HepG2 (cell line): ENCODE results near the gene GCLC. TPM values are rescaled to one million over a fixed set of nuclear protein-coding genes. Genes with fewer than 3 reads are reported as not detected.
A peak's percentile ranks its signal among the peaks of the same experiment; 100 is the strongest.

Experiments used
- AHR ChIP-seq: IDR thresholded peaks from 2 replicates; pipeline ENCODE4 v1.6.1; 2018; ENCODE audit warnings: missing genetic modification reagents, missing compliant biosample characterization
- ATAD3A ChIP-seq: sonication (generic); formaldehyde crosslinking; IDR thresholded peaks from 2 replicates; pipeline ENCODE4 v1.4.0; 2020; ENCODE audit warnings: missing genetic modification reagents
- ATF1 ChIP-seq: IDR thresholded peaks from 2 replicates; pipeline ENCODE4 v1.6.1; 2016; ENCODE audit warnings: mild to moderate bottlenecking, control low read depth
- DPF2 ChIP-seq: sonication (generic); formaldehyde crosslinking; IDR thresholded peaks from 2 replicates; pipeline ENCODE4 v1.4.0; 2020; ENCODE audit warnings: mild to moderate bottlenecking, low read depth, missing genetic modification reagents, borderline replicate concordance
- JARID2 ChIP-seq: sonication (generic); formaldehyde crosslinking; IDR thresholded peaks from 2 replicates; pipeline ENCODE4 v1.8.1; 2023; ENCODE audit warnings: missing genetic modification reagents, inconsistent platforms; ENCODE audit not compliant: insufficient replicate concordance
- KDM1A ChIP-seq: IDR thresholded peaks from 2 replicates; pipeline ENCODE4 v1.6.1; 2016; ENCODE audit warnings: missing compliant biosample characterization
- NCOA2 ChIP-seq: sonication (generic); formaldehyde crosslinking; IDR thresholded peaks from 2 replicates; pipeline ENCODE4 v1.8.0; 2022; ENCODE audit warnings: inconsistent platforms
- PHF21A ChIP-seq: sonication (generic); formaldehyde crosslinking; IDR thresholded peaks from 2 replicates; pipeline ENCODE4 v1.5.0; 2020; ENCODE audit warnings: mild to moderate bottlenecking, missing genetic modification reagents
- ZNF160 ChIP-seq: sonication (generic); formaldehyde crosslinking; IDR thresholded peaks from 2 replicates; pipeline ENCODE4 v1.8.0; 2022; ENCODE audit warnings: mild to moderate bottlenecking, inconsistent platforms, missing genetic modification reagents
- ZNF383 ChIP-seq: sonication (generic); formaldehyde crosslinking; IDR thresholded peaks from 2 replicates; pipeline ENCODE4 v1.4.0; 2020; ENCODE audit warnings: missing genetic modification reagents, mild to moderate bottlenecking, borderline replicate concordance
- ZNF543 ChIP-seq: sonication (generic); formaldehyde crosslinking; IDR thresholded peaks from 2 replicates; pipeline ENCODE4 v1.4.0; 2020; ENCODE audit warnings: mild to moderate bottlenecking, missing genetic modification reagents
- ZNF615 ChIP-seq: sonication (generic); formaldehyde crosslinking; IDR thresholded peaks from 2 replicates; pipeline ENCODE4 v1.5.0; 2020; ENCODE audit warnings: mild to moderate bottlenecking, missing genetic modification reagents, borderline replicate concordance
- polyA plus RNA-seq, 8 experiments: library from polyadenylated mRNA; depleted of rRNA in 3 of 8; stranded (reverse) in 7 of 8; unstranded in 1 of 8; fragments of >200 nt; fragmentation: Illumina TruSeq in 4 of 8; extraction: Trizol in 4 of 8; gene quantifications; 2 replicates each; pipeline versions ENCODE4 v1.2.1 to v1.2.3, GENCODE V29; 2011 to 2016; ENCODE audit warnings: low read depth in 4 of 8, missing spikeins in 1 of 8, mixed read lengths in 1 of 8; ENCODE audit not compliant: insufficient read depth in 1 of 8
- total RNA-seq, 5 experiments: library from RNA; depleted of rRNA; stranded (reverse); fragments of >200 nt; fragmentation: Illumina TruSeq; extraction: Trizol; gene quantifications; 2 replicates each; pipeline ENCODE4 v1.2.3, GENCODE V29; 2016; ENCODE audit warnings: low read depth in 1 of 5
- TF ChIP-seq, protein P1 (sequence below): sonication (generic); formaldehyde crosslinking; conservative IDR thresholded peaks from 2 replicates; pipeline ENCODE4 v1.8.0; 2022; ENCODE audit warnings: missing genetic modification reagents
- TF ChIP-seq, protein P2 (sequence below): sonication (generic); formaldehyde crosslinking; IDR thresholded peaks from 2 replicates; pipeline ENCODE4 v1.4.0; 2020; ENCODE audit warnings: mild to moderate bottlenecking, missing genetic modification reagents
- TF ChIP-seq, protein P3 (sequence below): sonication (generic); formaldehyde crosslinking; IDR thresholded peaks from 2 replicates; pipeline ENCODE4 v1.8.0; 2022; ENCODE audit warnings: mild to moderate bottlenecking, missing genetic modification reagents; ENCODE audit not compliant: insufficient replicate concordance
- TF ChIP-seq, protein P4 (sequence below): sonication (generic); formaldehyde crosslinking; IDR thresholded peaks from 2 replicates; pipeline ENCODE4 v1.5.1; 2020; ENCODE audit warnings: mild to moderate bottlenecking, missing genetic modification reagents, borderline replicate concordance
- TF ChIP-seq, protein P5 (sequence below): sonication (generic); formaldehyde crosslinking; conservative IDR thresholded peaks from 2 replicates; pipeline ENCODE4 v1.4.0; 2020; ENCODE audit warnings: missing genetic modification reagents

The GCLC gene
- total and polyA plus RNA-seq, 2 of the 13 experiments (the other 11 are each of a cell fraction or from before 2014, with no cell fraction given), result 35.3 to 84.6 TPM

DNA sequence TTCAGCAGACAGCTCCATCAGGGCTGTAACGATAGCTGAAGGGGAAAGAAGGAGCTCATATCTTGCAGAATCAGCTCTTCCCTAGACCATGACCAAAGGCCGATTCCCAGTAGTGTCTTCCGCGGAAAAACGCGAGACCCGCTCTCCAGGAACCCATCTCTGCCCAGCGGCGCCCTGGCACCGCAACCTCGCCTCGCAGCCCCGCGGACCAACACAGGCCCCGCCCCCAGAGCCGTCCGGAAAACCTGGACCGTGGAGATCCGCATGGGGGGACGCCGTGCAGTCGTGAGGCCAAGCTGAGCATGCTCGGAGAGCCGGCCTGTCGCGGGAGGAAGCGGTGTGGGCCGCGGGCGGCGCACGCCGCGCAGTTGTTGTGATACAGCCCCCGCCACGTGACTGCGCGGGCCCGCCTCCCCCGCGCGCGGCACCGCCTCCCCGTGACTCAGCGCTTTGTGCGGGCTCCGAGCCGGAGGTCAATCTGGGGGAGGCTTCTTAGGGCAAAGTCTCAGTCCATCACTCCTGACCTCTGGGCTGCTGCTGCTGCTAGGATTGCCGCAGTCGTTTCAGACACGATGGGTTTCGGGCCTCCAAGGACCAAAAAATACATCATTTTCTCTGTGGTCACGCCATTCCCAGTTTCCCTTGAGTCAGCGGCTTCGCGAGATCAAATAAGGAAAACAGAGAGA is 3.1 kb upstream of the GCLC start (continued):
- TF ChIP-seq, protein P1, sequence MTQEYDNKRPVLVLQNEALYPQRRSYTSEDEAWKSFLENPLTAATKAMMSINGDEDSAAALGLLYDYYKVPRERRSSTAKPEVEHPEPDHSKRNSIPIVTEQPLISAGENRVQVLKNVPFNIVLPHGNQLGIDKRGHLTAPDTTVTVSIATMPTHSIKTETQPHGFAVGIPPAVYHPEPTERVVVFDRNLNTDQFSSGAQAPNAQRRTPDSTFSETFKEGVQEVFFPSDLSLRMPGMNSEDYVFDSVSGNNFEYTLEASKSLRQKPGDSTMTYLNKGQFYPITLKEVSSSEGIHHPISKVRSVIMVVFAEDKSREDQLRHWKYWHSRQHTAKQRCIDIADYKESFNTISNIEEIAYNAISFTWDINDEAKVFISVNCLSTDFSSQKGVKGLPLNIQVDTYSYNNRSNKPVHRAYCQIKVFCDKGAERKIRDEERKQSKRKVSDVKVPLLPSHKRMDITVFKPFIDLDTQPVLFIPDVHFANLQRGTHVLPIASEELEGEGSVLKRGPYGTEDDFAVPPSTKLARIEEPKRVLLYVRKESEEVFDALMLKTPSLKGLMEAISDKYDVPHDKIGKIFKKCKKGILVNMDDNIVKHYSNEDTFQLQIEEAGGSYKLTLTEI (CRISPR knock-in tag), result no peak
- TF ChIP-seq KDM1A (CRISPR knock-in tag) (peak; percentile 67; the same call in 1 of the 2 replicates), JARID2 (CRISPR knock-in tag) (peak; percentile 87), ZNF615 (CRISPR knock-in tag) (peak; percentile 97), ZNF160 (CRISPR knock-in tag) (no peak; the same call in 1 of the 2 replicates), ZNF543 (peak; percentile 92), PHF21A (peak; percentile 98), ATAD3A (CRISPR knock-in tag) (0 out of 2 replicates have a peak, but pooled peaks have one; percentile 34), ZNF383 (CRISPR knock-in tag) (no peak), DPF2 (CRISPR knock-in tag) (no peak), NCOA2 (peak; percentile 79), AHR (peak; percentile 90; the same call in 1 of the 2 replicates), ATF1 (no peak)
- TF ChIP-seq, protein P2, sequence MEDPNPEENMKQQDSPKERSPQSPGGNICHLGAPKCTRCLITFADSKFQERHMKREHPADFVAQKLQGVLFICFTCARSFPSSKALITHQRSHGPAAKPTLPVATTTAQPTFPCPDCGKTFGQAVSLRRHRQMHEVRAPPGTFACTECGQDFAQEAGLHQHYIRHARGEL (CRISPR knock-in tag), result no peak
- TF ChIP-seq, protein P3, sequence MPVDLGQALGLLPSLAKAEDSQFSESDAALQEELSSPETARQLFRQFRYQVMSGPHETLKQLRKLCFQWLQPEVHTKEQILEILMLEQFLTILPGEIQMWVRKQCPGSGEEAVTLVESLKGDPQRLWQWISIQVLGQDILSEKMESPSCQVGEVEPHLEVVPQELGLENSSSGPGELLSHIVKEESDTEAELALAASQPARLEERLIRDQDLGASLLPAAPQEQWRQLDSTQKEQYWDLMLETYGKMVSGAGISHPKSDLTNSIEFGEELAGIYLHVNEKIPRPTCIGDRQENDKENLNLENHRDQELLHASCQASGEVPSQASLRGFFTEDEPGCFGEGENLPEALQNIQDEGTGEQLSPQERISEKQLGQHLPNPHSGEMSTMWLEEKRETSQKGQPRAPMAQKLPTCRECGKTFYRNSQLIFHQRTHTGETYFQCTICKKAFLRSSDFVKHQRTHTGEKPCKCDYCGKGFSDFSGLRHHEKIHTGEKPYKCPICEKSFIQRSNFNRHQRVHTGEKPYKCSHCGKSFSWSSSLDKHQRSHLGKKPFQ (CRISPR knock-in tag), result peak; percentile 92
- TF ChIP-seq, protein P4, sequence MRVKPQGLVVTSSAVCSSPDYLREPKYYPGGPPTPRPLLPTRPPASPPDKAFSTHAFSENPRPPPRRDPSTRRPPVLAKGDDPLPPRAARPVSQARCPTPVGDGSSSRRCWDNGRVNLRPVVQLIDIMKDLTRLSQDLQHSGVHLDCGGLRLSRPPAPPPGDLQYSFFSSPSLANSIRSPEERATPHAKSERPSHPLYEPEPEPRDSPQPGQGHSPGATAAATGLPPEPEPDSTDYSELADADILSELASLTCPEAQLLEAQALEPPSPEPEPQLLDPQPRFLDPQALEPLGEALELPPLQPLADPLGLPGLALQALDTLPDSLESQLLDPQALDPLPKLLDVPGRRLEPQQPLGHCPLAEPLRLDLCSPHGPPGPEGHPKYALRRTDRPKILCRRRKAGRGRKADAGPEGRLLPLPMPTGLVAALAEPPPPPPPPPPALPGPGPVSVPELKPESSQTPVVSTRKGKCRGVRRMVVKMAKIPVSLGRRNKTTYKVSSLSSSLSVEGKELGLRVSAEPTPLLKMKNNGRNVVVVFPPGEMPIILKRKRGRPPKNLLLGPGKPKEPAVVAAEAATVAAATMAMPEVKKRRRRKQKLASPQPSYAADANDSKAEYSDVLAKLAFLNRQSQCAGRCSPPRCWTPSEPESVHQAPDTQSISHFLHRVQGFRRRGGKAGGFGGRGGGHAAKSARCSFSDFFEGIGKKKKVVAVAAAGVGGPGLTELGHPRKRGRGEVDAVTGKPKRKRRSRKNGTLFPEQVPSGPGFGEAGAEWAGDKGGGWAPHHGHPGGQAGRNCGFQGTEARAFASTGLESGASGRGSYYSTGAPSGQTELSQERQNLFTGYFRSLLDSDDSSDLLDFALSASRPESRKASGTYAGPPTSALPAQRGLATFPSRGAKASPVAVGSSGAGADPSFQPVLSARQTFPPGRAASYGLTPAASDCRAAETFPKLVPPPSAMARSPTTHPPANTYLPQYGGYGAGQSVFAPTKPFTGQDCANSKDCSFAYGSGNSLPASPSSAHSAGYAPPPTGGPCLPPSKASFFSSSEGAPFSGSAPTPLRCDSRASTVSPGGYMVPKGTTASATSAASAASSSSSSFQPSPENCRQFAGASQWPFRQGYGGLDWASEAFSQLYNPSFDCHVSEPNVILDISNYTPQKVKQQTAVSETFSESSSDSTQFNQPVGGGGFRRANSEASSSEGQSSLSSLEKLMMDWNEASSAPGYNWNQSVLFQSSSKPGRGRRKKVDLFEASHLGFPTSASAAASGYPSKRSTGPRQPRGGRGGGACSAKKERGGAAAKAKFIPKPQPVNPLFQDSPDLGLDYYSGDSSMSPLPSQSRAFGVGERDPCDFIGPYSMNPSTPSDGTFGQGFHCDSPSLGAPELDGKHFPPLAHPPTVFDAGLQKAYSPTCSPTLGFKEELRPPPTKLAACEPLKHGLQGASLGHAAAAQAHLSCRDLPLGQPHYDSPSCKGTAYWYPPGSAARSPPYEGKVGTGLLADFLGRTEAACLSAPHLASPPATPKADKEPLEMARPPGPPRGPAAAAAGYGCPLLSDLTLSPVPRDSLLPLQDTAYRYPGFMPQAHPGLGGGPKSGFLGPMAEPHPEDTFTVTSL (CRISPR knock-in tag), result no peak; the same call in 1 of the 2 replicates
- TF ChIP-seq, protein P5, sequence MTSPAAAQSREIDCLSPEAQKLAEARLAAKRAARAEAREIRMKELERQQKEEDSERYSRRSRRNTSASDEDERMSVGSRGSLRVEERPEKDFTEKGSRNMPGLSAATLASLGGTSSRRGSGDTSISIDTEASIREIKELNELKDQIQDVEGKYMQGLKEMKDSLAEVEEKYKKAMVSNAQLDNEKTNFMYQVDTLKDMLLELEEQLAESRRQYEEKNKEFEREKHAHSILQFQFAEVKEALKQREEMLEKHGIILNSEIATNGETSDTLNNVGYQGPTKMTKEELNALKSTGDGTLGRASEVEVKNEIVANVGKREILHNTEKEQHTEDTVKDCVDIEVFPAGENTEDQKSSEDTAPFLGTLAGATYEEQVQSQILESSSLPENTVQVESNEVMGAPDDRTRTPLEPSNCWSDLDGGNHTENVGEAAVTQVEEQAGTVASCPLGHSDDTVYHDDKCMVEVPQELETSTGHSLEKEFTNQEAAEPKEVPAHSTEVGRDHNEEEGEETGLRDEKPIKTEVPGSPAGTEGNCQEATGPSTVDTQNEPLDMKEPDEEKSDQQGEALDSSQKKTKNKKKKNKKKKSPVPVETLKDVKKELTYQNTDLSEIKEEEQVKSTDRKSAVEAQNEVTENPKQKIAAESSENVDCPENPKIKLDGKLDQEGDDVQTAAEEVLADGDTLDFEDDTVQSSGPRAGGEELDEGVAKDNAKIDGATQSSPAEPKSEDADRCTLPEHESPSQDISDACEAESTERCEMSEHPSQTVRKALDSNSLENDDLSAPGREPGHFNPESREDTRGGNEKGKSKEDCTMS (CRISPR knock-in tag), result no peak
